ENCODE data around the gene PHOX2A.

GRCh38 chr11:72233773-72234513 lies 10.0 kb downstream of the PHOX2A start:
- TF ChIP-seq PATZ1 (CRISPR knock-in tag; IDR thresholded peaks at IDR 0.05; ENCODE audit: borderline replicate concordance) (no peak), ZC3H10 (CRISPR knock-in tag; IDR thresholded peaks at IDR 0.05) (no peak), ARNTL (CRISPR knock-in tag; IDR thresholded peaks at IDR 0.05; ENCODE audit: borderline replicate concordance, low read depth) (no peak), CSRNP3 (CRISPR knock-in tag; IDR thresholded peaks at IDR 0.05) (no peak)

All from SK-N-SH treated with all-trans-retinoic acid at 6 μM for 48 hours (cell line).